GM19240 (cell line): ENCODE results near the gene LCE4A.
"Not testable (repeated sequence)": the region's sequence is repeated elsewhere in the genome, so short reads cannot be mapped to it uniquely, and the experiment has no call there.

Experiments
- DNase-seq: peaks from one replicate; pipeline ENCODE4 v3.0.0; 2011; ENCODE audit warnings: low spot score; ENCODE audit not compliant: insufficient read length

LCE4A gene, protein sequence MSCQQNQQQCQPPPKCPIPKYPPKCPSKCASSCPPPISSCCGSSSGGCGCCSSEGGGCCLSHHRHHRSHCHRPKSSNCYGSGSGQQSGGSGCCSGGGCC

DNA sequence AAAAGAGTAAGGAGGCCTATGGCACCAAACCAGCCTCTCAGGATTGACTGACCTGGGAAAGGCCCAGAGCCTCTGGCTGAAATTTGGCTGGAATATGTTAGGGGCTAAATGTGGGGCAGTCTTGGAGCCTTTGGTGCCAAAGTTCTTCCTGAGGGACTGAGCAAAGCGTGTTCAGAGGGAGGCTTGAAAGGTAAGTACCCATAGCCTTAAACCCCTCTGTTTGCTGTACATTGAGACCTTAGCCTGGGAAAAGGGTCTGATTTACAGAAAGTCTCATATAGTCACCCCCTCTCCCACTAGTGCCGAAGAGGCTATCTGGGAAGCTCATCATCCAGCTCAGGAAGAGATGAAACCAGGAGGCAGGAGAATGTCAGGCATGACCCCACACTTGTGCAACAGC is at the start of gene LCE4A:
Gene LCE4A, plus strand, starts transcription at position 301 of the 400 bp plus-strand sequence. CDS start 916 bp downstream, outside the sequence.
- DNase-seq, result no peak

DNA sequence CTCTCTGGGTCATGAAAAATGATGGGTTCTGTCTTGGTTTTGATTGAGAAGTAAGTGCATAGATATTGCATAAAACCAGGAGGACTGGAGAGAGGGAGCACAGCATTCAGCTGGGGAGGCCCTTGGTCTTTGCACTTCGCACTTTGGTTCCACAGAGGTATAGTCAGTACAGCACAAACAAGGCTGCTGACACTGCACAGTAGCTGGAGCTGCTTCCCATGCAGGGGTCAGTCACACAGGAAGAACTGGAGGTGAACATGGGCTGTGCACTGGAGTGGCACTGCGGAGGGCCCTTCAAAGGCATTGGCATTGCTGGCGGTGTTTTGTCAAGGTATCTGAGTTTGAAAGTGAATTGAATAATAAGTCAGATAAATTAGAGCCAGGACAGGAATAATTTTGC is 49.3 kb upstream of the LCE4A start:
- DNase-seq, result no peak

DNA sequence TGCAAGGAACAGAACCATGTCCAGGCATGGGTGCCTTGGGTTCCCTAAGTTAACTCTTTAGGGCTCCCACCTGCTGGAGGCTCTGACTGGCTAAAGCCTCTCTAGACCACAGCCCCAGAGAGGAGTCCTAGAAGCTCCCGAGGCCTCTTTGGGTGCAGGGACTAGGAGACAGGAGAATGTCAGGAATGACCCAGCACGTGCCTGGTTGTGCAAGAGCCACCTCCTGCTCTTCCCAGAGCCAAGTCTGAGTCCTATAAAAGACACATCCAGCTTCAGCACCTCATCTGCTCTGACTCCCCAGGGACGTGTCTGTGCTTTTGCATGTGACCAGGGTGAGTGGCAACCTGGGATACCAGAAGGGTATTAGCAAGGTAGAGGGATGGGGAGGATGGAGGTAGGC is 44.9 kb upstream of the LCE4A start, which contains the start of gene LCE2D:
Gene LCE2D, plus strand, starts transcription at position 283 of the 400 bp plus-strand sequence. CDS start 726 bp downstream, outside the sequence.
- no peak for DNase-seq

DNA sequence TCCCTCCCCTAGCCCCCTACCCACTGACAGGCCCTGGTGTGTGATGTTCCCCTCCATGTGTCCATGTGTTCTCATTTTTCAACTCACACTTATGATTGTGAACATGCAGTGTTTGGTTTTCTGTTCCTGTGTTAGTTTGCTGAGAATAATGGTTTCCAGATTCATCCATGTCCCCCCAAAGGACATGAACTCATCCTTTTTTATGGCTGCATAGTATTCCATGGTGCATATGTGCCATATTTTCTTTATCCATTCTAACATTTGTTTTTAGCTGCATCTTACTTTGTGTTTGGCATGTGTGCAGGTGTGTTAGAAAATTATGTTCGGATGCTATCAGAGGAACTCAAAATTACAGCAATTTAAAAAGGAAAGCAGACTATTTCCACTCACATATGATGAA is 41.8 kb upstream of the LCE4A start:
- DNase-seq, result not testable (repeated sequence)

DNA sequence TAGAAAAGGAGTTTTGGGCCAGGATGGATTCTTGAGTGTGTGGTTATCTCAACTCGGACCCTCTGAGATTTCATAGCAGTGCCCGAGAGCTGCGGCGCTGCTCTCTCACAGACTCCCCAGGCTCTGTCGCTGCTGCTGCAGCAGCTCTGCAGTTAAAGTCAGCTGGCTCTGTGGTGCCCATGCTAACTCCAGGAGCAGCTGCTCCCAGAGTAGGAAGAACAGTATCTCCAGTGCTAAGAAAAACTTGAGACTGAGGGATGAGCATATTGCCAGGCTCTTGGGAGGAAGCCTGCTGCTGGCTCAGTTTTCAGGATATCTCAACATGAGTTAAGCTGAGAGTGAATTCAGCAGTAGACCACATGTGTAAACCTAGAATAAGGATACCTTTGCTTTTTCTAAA is 40.3 kb upstream of the LCE4A start:
- DNase-seq, result no peak

DNA sequence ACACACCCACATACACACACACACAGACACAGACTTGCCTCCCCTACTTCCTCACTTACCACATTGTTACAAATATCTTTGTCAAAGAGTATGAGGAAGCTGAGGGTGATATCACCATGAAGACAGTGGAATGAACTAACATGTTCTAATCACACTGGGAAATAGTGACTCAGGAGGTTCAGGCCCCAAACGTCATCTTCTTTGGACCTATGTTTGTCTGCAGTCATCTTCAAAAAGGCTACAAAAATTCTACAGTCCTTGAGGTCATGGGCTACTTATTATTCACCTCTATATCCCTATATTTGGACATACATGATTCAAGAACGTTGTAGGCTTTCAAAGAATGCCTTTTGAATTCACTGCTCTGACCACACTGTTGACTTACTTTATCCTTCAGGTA is 34.9 kb upstream of the LCE4A start:
- no peak for DNase-seq

DNA sequence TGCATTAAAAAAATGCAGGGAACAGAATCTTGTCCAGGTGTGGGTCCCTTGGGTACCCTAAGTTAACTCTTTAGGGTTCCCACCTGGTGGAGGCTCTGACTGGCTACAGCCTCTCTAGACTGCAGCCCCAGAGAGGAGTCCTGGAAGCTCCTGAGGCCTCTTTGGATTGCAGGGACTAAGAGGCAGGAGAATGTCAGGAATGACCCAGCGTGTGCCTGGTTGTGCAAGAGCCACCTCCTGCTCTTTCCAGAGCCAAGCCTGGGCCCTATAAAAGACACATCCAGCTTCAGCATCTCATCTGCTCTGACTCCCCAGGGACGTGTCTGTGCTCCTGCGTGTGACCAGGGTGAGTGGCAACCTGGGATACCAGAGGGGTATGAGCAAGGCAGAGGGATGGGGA is 33.0 kb upstream of the LCE4A start, which contains the start of gene LCE2C:
Gene LCE2C, plus strand, starts transcription at position 297 of the 400 bp plus-strand sequence. CDS start 737 bp downstream, outside the sequence.
- DNase-seq, result not testable (repeated sequence)

DNA sequence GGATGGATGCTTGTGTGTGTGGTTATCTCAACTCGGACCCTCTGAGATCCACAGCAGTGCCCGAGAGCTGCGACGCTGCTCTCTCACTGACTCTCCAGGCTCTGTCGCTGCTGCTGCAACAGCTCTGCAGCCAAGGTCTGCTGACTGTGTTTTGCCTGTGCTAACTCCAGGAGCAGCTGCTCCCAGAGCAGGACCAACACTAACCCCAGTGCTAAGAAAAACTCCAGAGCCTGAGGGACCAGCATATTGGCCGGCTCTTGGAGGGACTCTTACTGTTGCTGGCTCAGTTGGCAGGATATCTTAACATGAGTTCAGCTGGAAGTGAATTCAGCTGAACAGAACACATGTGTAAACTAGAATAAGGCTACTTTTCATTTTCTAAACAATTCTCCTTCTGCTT is 28.5 kb upstream of the LCE4A start:
- DNase-seq, result no peak

DNA sequence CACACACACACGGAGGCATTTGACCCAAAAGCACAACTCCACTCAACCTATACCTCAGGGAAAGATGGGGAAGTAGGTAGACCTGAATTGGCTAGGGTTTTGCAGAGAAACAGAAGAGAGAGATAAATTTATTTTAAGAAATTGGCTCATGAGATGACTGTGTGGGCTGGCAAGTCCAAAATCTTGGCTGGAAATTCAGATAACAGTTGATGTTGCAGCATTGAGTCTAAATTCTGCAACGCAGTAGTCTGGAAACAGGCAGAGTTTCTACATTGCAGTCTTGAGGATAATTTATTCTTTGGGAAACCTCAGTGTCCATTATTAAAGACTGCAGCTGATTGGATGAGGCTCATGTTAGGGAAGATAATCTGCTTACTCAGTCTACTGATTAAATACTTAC is 26.3 kb upstream of the LCE4A start:
- no peak for DNase-seq

DNA sequence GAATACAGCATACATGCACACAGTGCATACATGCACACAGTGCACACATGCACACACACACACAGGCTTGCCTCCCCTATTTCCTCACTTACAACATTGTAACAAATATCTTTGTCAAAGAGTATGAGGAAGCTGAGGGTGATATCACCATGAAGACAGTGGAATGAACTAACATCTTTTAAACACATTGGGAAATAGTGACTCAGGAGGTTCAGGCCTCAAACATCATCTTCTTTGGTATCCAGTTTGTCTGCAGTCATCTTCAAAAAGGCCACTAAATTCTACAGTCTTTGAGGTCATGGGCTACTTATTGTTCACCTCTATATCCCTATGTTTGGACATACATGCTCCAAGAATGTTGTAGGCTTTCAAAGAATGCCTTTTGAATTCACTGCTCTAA is 24.1 kb upstream of the LCE4A start:
- no peak for DNase-seq

DNA sequence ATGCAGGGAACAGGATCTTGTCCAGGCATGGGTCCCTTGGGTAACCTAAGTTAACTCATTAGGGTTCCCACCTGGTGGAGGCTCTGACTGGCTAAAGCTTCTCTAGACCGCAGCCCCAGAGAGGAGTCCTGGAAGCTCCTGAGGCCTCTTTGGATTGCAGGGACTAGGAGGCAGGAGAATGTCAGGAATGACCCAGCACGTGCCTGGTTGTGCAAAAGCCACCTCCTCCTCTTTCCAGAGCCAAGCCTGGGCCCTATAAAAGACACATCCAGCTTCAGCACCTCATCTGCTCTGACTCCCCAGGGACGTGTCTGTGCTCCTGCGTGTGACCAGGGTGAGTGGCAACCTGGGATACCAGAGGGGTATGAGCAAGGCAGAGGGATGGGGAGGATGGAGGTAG is 22.1 kb upstream of the LCE4A start, which contains the start of gene LCE2B:
Gene LCE2B, plus strand, starts transcription at position 301 of the 400 bp plus-strand sequence. CDS start 721 bp downstream, outside the sequence.
- not testable (repeated sequence) for DNase-seq

DNA sequence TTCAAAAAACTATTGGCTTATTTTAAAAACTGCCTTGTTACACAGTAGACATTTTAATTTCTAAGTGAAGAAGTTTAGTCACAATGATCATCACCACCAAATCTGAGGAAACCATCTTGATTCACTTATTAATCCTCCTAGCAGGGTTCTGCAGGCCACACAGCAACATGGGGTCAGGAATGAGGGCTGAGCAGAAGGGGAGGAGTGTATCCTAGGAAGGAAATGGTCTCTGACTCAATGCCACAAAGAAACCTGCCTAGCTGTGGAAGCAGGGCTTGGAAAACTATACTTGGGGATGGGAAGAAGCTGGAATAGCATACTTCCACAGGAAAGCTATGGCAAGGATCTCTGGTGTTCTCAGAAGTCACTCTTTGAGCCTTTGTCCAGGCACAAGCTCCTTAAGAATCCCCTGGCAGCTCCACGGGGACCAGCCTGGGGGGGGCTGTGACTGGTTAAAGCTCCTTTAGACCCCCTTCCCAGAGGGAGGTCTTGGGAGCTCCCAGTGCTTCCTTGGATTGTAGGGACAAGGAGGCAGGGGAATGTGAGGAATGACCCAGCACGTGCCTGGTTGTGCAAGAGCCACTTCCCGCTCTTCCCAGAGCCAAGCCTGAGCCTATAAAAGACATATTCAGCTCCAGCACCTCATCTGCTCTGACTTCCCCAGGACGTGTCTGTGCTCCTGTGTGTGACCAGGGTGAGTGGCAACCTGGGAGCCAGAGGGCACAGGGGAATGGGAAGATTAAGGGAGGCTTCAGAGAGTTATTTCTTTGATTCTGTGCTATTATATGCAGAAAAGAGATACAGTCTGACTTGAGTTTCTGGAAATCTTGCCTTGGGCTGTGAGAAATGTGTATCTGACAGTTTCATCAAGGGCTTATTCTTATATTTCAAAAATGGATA is 10.0 kb upstream of the LCE4A start, which contains the start of gene LCE2A:
Gene LCE2A, plus strand, starts transcription at position 645 of the 900 bp plus-strand sequence. CDS start 557 bp downstream, outside the sequence.
- DNase-seq, result no peak

DNA sequence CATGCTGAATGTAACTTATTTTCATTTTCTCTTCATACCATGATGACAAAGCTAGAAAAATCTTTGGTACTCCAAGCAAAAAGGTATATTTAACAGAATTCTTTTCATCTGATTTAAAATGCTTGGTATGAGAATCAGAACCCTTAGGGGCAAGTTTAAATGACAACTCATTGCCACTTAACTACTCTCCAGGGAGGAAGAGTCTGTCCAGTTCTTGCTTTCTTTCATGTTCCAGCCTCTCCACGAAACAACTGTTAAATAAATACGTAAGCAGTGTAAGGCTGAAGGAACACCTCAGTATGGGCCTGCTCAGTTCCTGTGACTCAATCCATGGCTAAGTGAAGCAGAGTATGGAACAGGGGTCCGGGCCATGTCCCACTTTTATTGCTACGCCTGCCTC is 8.2 kb upstream of the LCE4A start:
- DNase-seq, result no peak

DNA sequence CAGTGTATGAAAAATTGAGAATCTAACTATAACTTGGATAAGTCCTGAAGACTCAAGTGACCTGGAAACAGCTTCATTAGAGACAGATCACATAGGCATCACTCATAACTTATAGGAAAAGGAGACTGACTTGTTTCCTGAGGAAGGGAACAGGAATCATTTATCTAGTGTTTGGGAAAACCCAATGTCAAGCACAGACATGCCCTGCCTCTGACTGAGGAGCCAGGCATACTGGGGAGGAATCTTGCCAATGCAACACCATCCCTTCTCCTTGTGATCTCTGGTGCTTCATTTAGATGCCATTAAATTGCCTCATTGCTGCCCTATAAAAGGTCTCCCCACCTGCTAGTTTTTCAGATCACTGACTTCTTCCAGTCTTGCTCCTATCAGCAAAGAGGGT is 10.3 kb downstream of the LCE4A start:
- DNase-seq, result no peak

DNA sequence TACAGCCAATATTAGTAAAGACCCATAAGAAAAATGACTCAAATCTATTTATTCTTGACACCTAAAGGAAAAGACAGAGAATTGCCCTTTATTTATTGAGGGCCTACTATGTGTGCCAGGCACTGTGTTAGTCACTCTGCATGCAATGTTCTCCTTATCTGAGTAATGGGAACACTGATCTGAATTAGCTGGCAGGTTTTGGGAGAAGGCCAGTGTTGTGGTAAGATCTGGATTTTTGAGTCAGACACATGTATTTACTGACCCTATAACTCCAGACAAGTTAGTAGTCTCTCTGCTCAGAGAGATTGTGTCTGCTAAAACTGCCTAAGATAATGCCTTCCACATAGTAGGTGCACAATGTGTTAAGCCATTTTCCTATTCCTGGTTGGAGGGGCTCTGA is 17.3 kb downstream of the LCE4A start:
- no peak for DNase-seq

DNA sequence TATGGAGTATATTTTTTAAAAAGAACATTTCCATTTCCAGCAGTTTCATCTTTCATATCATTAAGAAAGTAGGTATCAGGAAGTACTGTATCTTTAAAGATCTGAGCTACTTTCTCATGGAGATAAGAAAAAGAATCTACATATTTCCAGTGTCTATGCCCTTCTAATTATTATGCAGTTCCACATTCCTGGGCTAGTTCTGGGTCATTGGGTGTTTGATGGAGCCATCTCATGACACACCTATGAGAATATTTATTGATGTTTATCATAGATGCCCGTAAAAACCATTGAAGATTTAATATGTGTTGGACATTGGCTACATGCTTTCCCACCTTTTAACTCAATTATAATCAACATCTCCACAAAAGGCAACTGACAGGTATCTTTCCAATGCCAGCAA is 21.0 kb downstream of the LCE4A start:
- DNase-seq, result no peak

DNA sequence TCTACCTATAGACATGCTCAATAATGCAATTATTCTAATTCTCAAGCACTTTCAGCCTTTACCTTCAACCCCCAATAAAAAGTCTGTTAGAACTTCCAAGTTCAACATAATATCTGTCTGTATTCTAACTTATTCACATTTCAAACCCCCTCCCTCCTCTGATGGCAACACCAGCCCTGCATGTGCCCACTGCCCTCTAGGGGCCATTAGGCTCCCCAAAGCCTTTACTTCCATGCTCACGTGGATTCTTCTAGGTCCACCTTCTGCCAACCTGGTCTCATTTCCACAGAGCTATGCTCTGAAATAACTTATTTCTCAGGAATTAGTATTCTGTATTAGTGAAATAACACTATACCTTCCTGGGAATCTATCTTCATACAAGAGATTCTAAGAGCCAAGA is 27.7 kb downstream of the LCE4A start:
- DNase-seq, result no peak

DNA sequence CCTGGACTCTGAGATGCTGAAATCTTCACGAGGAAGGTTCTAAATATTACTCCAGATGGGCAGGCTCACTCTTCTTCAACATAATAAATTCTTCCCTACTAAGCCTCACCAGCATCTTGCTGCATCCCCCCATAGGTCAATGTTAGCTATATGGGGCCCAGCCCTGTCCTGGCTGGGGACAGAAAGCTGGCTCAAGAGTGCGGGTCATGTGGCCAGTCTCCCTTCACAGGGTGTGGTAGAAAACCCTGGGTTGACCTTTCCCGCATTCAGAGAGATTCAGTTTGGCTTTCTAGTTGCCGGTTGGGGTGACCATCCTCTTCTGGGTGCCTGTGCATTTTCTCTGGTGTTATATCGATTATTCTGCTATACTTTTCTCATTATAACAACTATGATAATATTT is 30.0 kb downstream of the LCE4A start:
- no peak for DNase-seq

DNA sequence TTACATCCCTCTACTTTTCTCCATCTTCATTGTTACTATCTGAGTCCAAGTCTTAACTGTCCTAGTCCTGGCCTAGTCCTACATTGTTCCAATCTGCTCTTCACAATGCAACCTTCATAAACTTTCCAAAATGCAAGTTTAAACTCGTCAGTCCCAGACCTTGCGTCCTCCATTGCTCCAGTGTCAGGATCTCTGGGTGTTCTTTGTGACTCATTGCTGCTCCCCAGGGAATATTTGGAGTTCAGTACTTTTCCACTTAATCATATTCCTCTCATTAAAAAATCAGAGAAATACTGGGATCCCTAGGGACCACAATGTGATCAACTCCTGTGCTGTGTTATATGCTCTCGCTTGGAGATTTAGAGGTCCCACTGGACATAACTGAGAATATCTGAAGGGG is 31.9 kb downstream of the LCE4A start:
- DNase-seq, result no peak

DNA sequence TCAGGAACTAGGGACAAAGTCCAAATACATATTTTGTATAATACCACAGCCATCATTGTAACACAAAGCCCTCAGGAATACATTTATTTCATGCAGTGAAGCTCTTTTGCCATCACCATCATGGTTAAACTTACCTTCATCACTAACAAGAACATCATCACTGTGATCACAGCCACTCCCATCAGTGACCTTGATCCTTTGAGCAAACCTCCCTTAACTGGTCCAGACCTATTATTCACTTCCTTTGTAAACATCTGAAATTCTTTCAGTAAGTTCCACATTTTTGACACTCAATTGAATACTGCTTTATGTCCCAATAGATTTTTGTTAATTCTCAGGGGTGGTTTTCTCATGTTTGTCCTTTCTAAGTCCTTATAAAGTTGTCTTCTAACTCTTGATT is 33.7 kb downstream of the LCE4A start:
- no peak for DNase-seq

DNA sequence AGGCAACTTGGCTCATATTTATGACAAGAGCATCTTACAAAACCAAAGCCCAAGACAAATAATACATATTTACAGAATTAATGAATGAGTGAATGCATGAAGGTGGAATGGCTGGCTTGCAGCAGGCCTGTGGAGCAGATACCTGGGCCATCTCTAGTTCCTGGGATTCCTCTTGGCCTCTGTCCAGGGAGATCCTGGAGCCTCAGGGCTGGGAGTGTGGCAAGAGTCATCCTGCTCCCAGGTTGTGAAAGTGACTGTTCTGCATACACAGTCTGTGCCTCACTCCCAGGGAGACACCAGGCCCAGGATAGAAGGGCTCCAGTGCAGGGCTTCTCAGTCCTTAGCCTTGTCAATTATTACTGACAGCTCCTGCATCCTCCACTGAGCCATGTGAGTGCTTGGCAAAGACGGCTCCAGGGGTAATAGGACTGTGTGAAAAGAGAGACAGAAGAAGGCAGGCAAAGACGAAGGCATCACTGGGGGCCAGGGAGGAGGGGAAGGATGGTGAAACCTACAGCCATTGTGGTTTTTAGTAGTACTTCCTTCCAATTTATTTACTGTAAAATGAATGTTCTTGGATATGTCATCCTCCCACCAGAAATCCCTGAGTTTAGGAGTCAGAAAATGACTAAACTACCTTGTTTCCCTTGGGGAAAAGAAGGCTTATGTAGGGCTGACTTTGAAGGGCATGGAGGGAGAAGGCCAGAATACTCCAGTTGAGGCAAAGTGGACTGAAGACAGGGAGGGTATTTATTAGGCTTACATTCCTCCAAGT is 35.6 kb downstream of the LCE4A start:
- no peak for DNase-seq

DNA sequence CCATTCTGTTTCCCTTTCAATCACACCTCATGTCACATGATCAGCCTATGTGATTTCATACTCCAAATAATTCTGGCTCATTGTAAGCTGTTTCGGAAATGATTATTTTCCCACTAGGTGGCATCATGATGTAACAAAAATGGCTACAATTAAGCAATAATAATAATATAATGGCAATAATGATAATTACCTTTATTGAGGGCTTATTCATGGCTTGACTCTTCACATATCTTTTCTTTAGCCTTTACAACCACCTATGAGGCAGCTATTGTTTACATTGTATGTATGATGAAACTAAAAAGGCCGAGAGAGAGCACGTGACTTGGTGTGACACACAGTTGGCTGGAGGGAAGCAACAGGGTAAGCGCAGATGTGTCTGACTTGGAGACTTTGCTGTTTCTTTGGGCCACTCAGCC is 37.3 kb downstream of the LCE4A start:
- no peak for DNase-seq
